GM19463 (cell line): Measurements from ENCODE around the gene OTOGL.

Source experiments
- ATAC-seq: cut with Tn5 transposase; IDR thresholded peaks from one replicate; pipeline ENCODE4 v1.9.1; 2021; ENCODE audit warnings: mild to moderate bottlenecking, moderate library complexity; ENCODE audit not compliant: unreplicated experiment

The OTOGL gene

GRCh38 chr12:80099259-80099658 is at the start of gene OTOGL:
Gene OTOGL (plus strand): TSS chr12:80099537. CDS start chr12:80209432, 109,895 bp downstream.
- no peak for ATAC-seq

GRCh38 chr12:80050236-80050635 is 49.1 kb upstream of the OTOGL start:
- no peak for ATAC-seq

- ATAC-seq, result no peak
Measured at GRCh38 chr12:80053051-80053790, 46.1 kb upstream of the OTOGL start.

GRCh38 chr12:80056232-80056631 is 43.1 kb upstream of the OTOGL start:
- no peak for ATAC-seq

GRCh38 chr12:80056845-80057244 is 42.5 kb upstream of the OTOGL start:
- ATAC-seq, result no peak

- ATAC-seq, result no peak
Measured at GRCh38 chr12:80058586-80058985, 40.8 kb upstream of the OTOGL start.

- no peak for ATAC-seq
Measured at GRCh38 chr12:80059102-80059501, 40.2 kb upstream of the OTOGL start.

- no peak for ATAC-seq
Measured at GRCh38 chr12:80059875-80060274, 39.5 kb upstream of the OTOGL start.

- no peak for ATAC-seq
Measured at GRCh38 chr12:80064269-80064668, 35.1 kb upstream of the OTOGL start.

- ATAC-seq, result no peak
Measured at GRCh38 chr12:80064951-80065350, 34.4 kb upstream of the OTOGL start.

- no peak for ATAC-seq
Measured at GRCh38 chr12:80068173-80068572, 31.2 kb upstream of the OTOGL start.

- ATAC-seq, result peak; percentile 83
Measured at GRCh38 chr12:80083892-80084614, 15.3 kb upstream of the OTOGL start.

GRCh38 chr12:80086025-80086424 is 13.3 kb upstream of the OTOGL start:
- ATAC-seq, result no peak

- no peak for ATAC-seq
Measured at GRCh38 chr12:80087486-80088213, 11.7 kb upstream of the OTOGL start.

GRCh38 chr12:80100591-80100990 is 1.3 kb downstream of the OTOGL start:
- no peak for ATAC-seq

GRCh38 chr12:80101126-80101525 is 1.8 kb downstream of the OTOGL start:
- no peak for ATAC-seq

GRCh38 chr12:80107221-80107620 is 7.9 kb downstream of the OTOGL start:
- ATAC-seq, result no peak

- no peak for ATAC-seq
Measured at GRCh38 chr12:80116735-80117134, 17.4 kb downstream of the OTOGL start.

- no peak for ATAC-seq
Measured at GRCh38 chr12:80118565-80119324, 19.4 kb downstream of the OTOGL start.

GRCh38 chr12:80120994-80121393 is 21.7 kb downstream of the OTOGL start:
- ATAC-seq, result no peak

GRCh38 chr12:80121661-80122060 is 22.3 kb downstream of the OTOGL start:
- ATAC-seq, result no peak
